NK-92 (cell line): ENCODE data around the gene LRRC19.
A peak's percentile ranks its signal among the peaks of the same experiment; 100 is the strongest.

Experiments used
- DNase-seq: peaks from one replicate; lab custom pipeline; 2025; ENCODE audit not compliant: unreplicated experiment; lab: John Stamatoyannopoulos, UW

Gene LRRC19

GRCh38 chr9:26955921-26956859 is 49.3 kb downstream of the LRRC19 start, which contains the start of gene IFT74:
Gene IFT74, plus strand, starts transcription at chr9:26956412. Its CDS starts 5,556 bp downstream, at chr9:26961968.
- DNase-seq = peak; percentile 45

- DNase-seq = no peak
Measured at GRCh38 chr9:26955222-26955903, 50.1 kb downstream of the LRRC19 start.

GRCh38 chr9:26954050-26954508 is 51.4 kb downstream of the LRRC19 start:
- no peak for DNase-seq

- no peak for DNase-seq
Measured at GRCh38 chr9:26951794-26952193, 53.7 kb downstream of the LRRC19 start.

GRCh38 chr9:26950521-26950920 is 55.0 kb downstream of the LRRC19 start:
- no peak for DNase-seq

- no peak for DNase-seq
Measured at GRCh38 chr9:26949637-26950069, 55.8 kb downstream of the LRRC19 start.

- no peak for DNase-seq
Measured at GRCh38 chr9:26947736-26948135, 57.7 kb downstream of the LRRC19 start.

GRCh38 chr9:26946753-26947727 is 58.4 kb downstream of the LRRC19 start, which contains the start of gene PLAA:
Gene PLAA, minus strand, starts transcription at chr9:26947242. Its CDS starts 197 bp downstream, at chr9:26947045.
- DNase-seq = no peak

- no peak for DNase-seq
Measured at GRCh38 chr9:26945591-26945990, 59.9 kb downstream of the LRRC19 start.
